Measurements from ENCODE around the gene GOLIM4. TPM values are rescaled to one million over a fixed set of nuclear protein-coding genes. Genes with fewer than 3 reads are reported as not detected.
"Not testable (repeated sequence)": the region's sequence is repeated elsewhere in the genome, so short reads cannot be mapped to it uniquely, and the experiment has no call there.

GOLIM4 gene
- polyA plus RNA-seq, 1 experiment = 35.1 TPM

DNA sequence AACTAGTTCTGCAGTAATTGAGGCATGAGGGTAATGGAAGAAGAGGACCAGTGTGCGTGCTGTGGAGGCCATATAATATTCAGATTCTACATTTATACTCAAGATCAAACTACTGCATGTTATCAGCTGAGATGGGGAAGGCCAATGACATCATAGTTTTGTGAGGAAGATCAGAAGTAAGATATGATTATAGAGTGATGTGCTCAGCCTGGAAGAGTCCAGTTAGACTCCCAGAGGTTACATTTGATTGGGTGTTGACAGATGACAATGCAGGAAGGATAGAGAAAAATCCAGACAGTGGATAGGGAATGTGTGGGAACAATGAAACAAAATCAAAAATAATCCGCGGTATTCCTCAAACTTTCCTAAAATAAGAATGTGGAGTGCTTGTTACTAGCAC lies 35.4 kb downstream of the GOLIM4 start:
- no peak for DNase-seq (ENCODE audit: low read depth)

DNA sequence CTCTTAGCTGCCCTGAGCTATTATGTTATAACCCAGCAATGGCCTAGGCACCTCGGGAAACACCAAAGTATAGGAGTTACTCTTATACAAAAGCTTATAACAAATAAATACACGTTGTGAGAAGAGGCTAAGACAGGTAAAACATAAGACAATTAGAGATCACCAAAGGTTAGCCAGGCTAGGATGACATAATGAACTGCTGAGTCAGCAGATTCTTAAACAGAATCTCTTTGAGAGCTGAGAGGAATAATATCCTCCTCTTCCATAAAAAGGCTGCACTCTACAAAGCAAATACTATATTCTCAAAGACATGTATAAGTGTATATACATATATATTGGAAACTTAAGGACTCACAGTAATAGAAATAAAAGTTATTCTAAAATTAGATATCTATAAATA lies 37.2 kb downstream of the GOLIM4 start:
- no peak for DNase-seq (ENCODE audit: low read depth)
- TF ChIP-seq, protein P1, sequence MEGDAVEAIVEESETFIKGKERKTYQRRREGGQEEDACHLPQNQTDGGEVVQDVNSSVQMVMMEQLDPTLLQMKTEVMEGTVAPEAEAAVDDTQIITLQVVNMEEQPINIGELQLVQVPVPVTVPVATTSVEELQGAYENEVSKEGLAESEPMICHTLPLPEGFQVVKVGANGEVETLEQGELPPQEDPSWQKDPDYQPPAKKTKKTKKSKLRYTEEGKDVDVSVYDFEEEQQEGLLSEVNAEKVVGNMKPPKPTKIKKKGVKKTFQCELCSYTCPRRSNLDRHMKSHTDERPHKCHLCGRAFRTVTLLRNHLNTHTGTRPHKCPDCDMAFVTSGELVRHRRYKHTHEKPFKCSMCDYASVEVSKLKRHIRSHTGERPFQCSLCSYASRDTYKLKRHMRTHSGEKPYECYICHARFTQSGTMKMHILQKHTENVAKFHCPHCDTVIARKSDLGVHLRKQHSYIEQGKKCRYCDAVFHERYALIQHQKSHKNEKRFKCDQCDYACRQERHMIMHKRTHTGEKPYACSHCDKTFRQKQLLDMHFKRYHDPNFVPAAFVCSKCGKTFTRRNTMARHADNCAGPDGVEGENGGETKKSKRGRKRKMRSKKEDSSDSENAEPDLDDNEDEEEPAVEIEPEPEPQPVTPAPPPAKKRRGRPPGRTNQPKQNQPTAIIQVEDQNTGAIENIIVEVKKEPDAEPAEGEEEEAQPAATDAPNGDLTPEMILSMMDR (IDR thresholded peaks at IDR 0.05; ENCODE audit: insufficient read depth, low read depth, low read length) = no peak
- Histone ChIP-seq H3K36me3 (ENCODE audit: control insufficient read depth, insufficient read depth, low read length) (no peaks in the 10 kb centered on the region), H3K4me3 (ENCODE audit: low read depth, low read length) (no peak overlapping the region), H3K27me3 (ENCODE audit: control insufficient read depth, insufficient read depth, low read length) (no peaks in the 10 kb centered on the region)
- POLR2A ChIA-PET = no interaction called here
- CTCF ChIA-PET = interaction anchor here (0.9 to 1.2 kb wide), 4 partner anchors 9 to 106 kb away, joined by 3 to 6 read pairs (median 4); no protein-coding TSS in a partner anchor

More for the DNA sequence above, 35.4 kb downstream of the GOLIM4 start:
- TF ChIP-seq, protein P1 (IDR thresholded peaks at IDR 0.05; ENCODE audit: insufficient read depth, low read depth, low read length) = no peak
- Histone ChIP-seq H3K36me3 (ENCODE audit: control insufficient read depth, insufficient read depth, low read length) (no peaks in the 10 kb centered on the region), H3K27me3 (ENCODE audit: control insufficient read depth, insufficient read depth, low read length) (no peaks in the 10 kb centered on the region), H3K4me3 (ENCODE audit: low read depth, low read length) (no peak overlapping the region)
- POLR2A ChIA-PET = no interaction called here
- CTCF ChIA-PET = interaction anchor here (0.7 to 2.5 kb wide), 3 partner anchors 10 to 106 kb away, joined by 3 to 11 read pairs (median 3); no protein-coding TSS in a partner anchor

DNA sequence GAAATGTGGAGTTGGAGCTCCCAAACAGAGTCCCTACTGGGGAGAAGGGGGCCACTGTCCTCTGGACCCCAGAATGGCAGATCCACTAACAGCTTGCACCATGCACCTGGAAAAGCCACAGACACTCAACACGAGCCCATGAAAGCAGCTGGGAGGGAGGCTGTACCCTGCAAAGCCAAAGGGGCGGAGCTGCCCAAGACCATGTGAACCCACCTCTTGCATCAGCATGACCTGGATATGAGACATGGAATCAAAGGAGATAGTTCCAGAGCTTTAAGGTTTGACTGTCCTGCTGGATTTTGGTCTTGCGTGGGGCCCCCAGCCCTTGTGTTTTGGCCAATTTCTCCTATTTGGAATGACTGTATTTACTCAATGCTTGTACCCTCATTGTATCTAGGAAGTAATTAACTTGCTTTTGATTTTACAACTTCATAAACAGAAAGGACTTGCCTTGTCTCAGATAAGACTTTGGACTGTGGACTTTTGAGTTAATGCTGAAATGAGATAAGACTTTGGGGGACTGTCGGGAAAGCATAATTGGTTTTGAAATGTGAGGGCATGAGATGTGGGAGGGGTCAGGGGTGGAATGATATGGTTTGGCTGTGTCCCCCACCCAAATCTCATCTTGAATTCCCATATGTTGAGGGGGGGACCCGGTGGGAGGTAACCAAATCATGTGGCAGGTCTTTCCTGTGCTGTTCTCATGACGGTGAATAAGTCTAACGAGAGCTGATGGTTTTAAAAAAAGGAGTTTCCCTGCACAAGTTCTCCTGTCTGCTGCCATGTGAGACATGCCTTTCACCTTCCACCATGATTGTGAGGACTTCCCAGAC lies 39.1 kb downstream of the GOLIM4 start:
- H3K27me3 ChIP-seq (ENCODE audit: control insufficient read depth, insufficient read depth, low read length); DNase-seq (ENCODE audit: low read depth); POLR2A ChIA-PET; H3K4me3 ChIP-seq (ENCODE audit: low read depth, low read length); H3K36me3 ChIP-seq (ENCODE audit: control insufficient read depth, insufficient read depth, low read length): not testable (repeated sequence)
- CTCF ChIA-PET = interaction anchor here (1.7 kb wide), 1 partner anchor 108 kb away, joined by 6 read pairs; no protein-coding TSS in a partner anchor

DNA sequence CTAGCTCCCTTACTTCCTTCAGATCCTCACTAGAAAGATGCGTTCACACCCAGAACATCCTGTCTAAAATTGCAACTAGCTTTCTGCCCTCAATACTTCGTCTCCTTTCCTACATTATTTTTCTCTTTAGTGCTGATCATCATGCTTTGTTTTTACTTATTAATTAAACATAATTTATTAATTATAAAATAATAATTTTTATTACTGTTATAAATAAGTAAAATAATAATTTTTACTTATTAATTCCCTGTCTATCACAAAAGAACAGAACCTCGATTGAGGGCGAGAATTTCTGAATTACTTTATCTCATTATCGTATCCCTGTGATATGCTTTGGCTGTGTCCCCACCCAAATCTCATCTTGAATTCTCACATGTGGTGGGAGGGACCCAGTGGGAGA lies 41.3 kb downstream of the GOLIM4 start:
- no peak for DNase-seq (ENCODE audit: low read depth)
- ChIA-PET POLR2A (no interaction called here), CTCF (interaction anchor here (0.6 to 1.1 kb wide), 3 partner anchors 9 to 16 kb away, joined by 3 read pairs; no protein-coding TSS in a partner anchor)
- Histone ChIP-seq H3K36me3 (ENCODE audit: control insufficient read depth, insufficient read depth, low read length) (no peaks in the 10 kb centered on the region), H3K4me3 (ENCODE audit: low read depth, low read length) (no peak overlapping the region), H3K27me3 (ENCODE audit: control insufficient read depth, insufficient read depth, low read length) (no peaks in the 10 kb centered on the region)
- TF ChIP-seq, protein P1 (IDR thresholded peaks at IDR 0.05; ENCODE audit: insufficient read depth, low read depth, low read length) = no peak

DNA sequence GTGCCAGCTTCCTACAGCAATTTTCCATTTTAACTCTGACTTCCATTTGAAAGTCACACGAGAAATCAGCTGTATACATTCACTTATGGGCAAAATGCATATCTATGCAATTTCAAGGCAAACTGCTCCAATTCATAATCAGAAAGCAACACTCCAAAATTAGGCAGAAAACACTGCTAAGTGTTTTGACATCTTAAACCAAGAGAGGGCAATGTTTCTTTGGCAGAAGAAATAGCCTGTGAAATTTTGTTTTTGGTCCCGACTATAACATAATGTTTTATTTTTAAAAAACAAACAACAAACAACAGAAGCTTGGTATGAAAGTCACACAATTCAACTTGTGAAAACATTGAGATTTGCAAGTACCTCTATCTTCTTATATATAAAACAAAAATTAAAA lies 42.6 kb downstream of the GOLIM4 start:
- CTCF ChIA-PET = interaction anchor here (1.0 to 9.8 kb wide), 7 partner anchors 8 to 109 kb away, joined by 3 to 217 read pairs (median 6); no protein-coding TSS in a partner anchor
- POLR2A ChIA-PET = no interaction called here

More for the DNA sequence above, 42.6 kb downstream of the GOLIM4 start:
- no peaks in the 10 kb centered on the region for H3K27me3 ChIP-seq (ENCODE audit: control insufficient read depth, insufficient read depth, low read length)
- no peak for DNase-seq (ENCODE audit: low read depth)
- no peak overlapping the region for H3K4me3 ChIP-seq (ENCODE audit: low read depth, low read length)
- H3K36me3 ChIP-seq (ENCODE audit: control insufficient read depth, insufficient read depth, low read length) = no peaks in the 10 kb centered on the region
- TF ChIP-seq, protein P1 (IDR thresholded peaks at IDR 0.05; ENCODE audit: insufficient read depth, low read depth, low read length) = peak; percentile 27

All from BJ (cell line).